RWPE1 (cell line): ENCODE results near the gene MUC12.

ENCODE experiments used
- CTCF ChIA-PET: fragments of 350-600 bp; sonication (Branson Sonifier 250); formaldehyde crosslinking; extraction: SDS; loops from one replicate; lab custom pipeline; 2021; lab: Yijun Ruan, JAX
- POLR2A ChIA-PET: fragments of 400-600 bp; formaldehyde crosslinking; extraction: SDS; loops from one replicate; lab custom pipeline; 2020; ENCODE audit warnings: antibody characterized with exemption; ENCODE audit not compliant: low non-redundant PET; lab: Yijun Ruan, JAX
- DNase-seq: peaks from one replicate; pipeline ENCODE4 v3.0.0; 2012; ENCODE audit warnings: low spot score
- H3K27ac ChIP-seq: fragments of 450-650 bp; 2 replicates; pipeline ENCODE4 v1.5.1; 2017
- CTCF ChIP-seq: fragments of 450-650 bp; conservative IDR thresholded peaks from 2 replicates; pipeline ENCODE4 v1.5.1; 2017; ENCODE audit warnings: low read depth, mild to moderate bottlenecking

The MUC12 gene

GRCh38 chr7:101015626-101016025, 46.3 kb downstream of the MUC12 start:
- ChIA-PET POLR2A (no interaction called here), CTCF (interaction anchor here (0.7 kb wide), 1 partner anchor 97 kb away, joined by 3 read pairs; no protein-coding TSS in a partner anchor)
- no peak for DNase-seq

GRCh38 chr7:101017064-101017777, 47.9 kb downstream of the MUC12 start:
- ChIA-PET POLR2A (no interaction called here), CTCF (interaction anchor here (0.7 kb wide), 2 partner anchors 56 to 307 kb away, joined by 4 to 8 read pairs; no protein-coding TSS in a partner anchor)
- DNase-seq, result peak; percentile 91
- TF ChIP-seq CTCF, result no peak
- peak overlapping the region; percentile 73 for H3K27ac ChIP-seq

More at GRCh38 chr7:101015626-101016025, 46.3 kb downstream of the MUC12 start:
- no peak for TF ChIP-seq CTCF
- H3K27ac ChIP-seq, result no peak overlapping the region; the same call in 1 of the 2 replicates

- CTCF ChIA-PET, result no interaction called here
- H3K27ac ChIP-seq, result peak overlapping the region; percentile 47
- POLR2A ChIA-PET, result no interaction called here
- no peak for TF ChIP-seq CTCF
- DNase-seq, result no peak
Measured at GRCh38 chr7:101018271-101019167, 49.2 kb downstream of the MUC12 start.

- DNase-seq, result no peak
- no peak for TF ChIP-seq CTCF
- POLR2A ChIA-PET, result no interaction called here
- no peak overlapping the region for H3K27ac ChIP-seq
- CTCF ChIA-PET, result no interaction called here
Measured at GRCh38 chr7:101020444-101020843, 51.1 kb downstream of the MUC12 start.

GRCh38 chr7:101021703-101022102, 52.3 kb downstream of the MUC12 start:
- ChIA-PET POLR2A (no interaction called here), CTCF (interaction anchor here (0.5 to 0.6 kb wide), 2 partner anchors 15 to 302 kb away, joined by 3 read pairs; no protein-coding TSS in a partner anchor)
- no peak for TF ChIP-seq CTCF
- no peak overlapping the region for H3K27ac ChIP-seq
- no peak for DNase-seq

GRCh38 chr7:101023839-101024238, 54.5 kb downstream of the MUC12 start:
- no peak for DNase-seq
- H3K27ac ChIP-seq, result no peak overlapping the region
- no peak for TF ChIP-seq CTCF
- POLR2A ChIA-PET, result no interaction called here
- CTCF ChIA-PET, result no interaction called here
